Measurements from ENCODE around the gene KAZALD1. TPM values are rescaled to one million over a fixed set of nuclear protein-coding genes. Genes with fewer than 3 reads are reported as not detected.

KAZALD1 gene
- polyA plus RNA-seq, 6 donors from 2014 or later, result not detected

- peaks cover 0 to 8% (median 2%) of the 10 kb centered on the region in 3 donors for H3K4me1 Mint-ChIP-seq
- H3K27me3 Mint-ChIP-seq, result peaks cover 43 to 87% (median 87%) of the 10 kb centered on the region in 3 donors
- no peak overlapping the region for H3K27ac Mint-ChIP-seq
- DNase-seq (no peak), ATAC-seq (ENCODE audit: low read depth in 2 of 2) (no peak)
- no peaks in the 10 kb centered on the region for H3K36me3 Mint-ChIP-seq
- no peak overlapping the region for H3K4me3 Mint-ChIP-seq
- no peaks in the 10 kb centered on the region for H3K9me3 Mint-ChIP-seq
These were observed 49.2 kb downstream of the KAZALD1 start for GRCh38 chr10:101110856-101111523.

GRCh38 chr10:101111547-101111946 is 49.8 kb downstream of the KAZALD1 start:
- DNase-seq (no peak), ATAC-seq (ENCODE audit: low read depth in 2 of 2) (no peak)
- H3K4me1 Mint-ChIP-seq, result peaks cover 0 to 8% (median 2%) of the 10 kb centered on the region in 3 donors
- no peak overlapping the region for H3K4me3 Mint-ChIP-seq
- H3K27me3 Mint-ChIP-seq, result peaks cover 46 to 87% (median 87%) of the 10 kb centered on the region in 3 donors
- no peaks in the 10 kb centered on the region for H3K9me3 Mint-ChIP-seq
- peak overlapping the region in 1 of 6 donors; percentile 76 for H3K27ac Mint-ChIP-seq
- H3K36me3 Mint-ChIP-seq, result no peaks in the 10 kb centered on the region

DNA sequence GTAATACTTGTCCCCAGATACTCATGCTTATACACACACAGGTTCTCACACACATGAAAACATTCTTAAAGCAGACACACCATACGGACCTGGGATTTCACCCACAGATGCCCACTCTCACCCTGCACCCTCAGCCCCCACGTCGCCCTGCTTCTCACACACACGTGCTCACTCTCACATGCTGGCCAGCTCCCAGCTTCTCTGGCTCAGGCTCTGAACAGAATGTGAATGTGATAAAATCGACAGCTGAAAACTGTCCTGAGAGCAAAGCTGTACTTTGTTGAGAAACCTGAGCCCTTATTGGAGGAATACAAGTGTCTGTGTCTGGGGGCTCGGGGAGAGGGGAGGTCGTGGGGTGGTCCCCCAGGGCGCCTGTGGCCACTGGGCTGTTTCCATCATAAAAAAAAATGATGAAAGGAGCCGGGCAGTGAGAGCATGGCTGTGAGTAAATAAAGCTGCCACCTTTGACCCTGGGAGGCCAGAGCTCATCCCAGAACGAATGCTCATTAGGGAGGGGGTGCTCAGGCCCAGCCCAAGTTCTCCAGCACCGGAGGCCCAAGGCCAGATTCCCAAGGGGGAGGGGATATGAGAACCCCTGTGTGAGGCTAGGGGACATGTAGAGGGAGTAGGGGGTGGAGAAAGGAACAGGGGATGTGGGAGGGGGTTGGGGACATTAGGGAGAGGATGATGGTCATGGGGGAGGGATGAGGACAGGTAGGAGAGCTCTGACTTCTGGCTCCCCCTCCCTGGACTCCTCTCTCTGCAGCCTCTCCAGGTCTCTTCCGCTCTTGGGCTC is 51.2 kb downstream of the KAZALD1 start:
- Mint-ChIP-seq H3K36me3 (no peaks in the 10 kb centered on the region), H3K4me3 (no peak overlapping the region), H3K27me3 (peaks cover 46 to 80% (median 79%) of the 10 kb centered on the region in 3 donors), H3K9me3 (no peaks in the 10 kb centered on the region), H3K27ac (no peak overlapping the region), H3K4me1 (peaks cover 0 to 8% (median 2%) of the 10 kb centered on the region in 3 donors)
- ATAC-seq (ENCODE audit: low read depth in 2 of 2) (no peak), DNase-seq (no peak)

DNA sequence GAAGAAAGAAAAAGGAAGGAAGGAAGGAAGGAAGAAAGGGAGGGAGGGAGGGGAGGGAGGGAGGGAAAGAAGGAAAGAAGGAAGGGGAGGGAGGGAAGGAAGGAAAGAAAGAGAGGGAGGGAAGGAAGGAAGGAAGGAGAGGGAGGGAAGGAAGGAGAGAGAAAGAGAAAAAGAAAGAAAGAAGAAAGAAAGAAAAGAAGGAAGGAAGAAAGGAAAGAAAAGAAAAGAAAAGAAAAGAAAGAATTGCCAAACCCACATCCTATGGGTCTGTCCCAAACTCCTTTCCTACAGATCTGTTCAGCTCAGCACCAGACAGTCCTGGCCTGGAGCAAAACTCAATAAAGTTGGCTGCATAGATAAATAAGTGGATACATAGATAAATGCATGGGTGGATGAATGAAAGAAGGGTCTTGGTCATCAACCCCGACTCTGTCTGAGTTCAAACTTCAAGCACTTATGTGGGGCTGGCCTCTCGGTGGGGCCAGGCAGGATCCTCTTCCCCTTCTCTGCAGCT is 52.2 kb downstream of the KAZALD1 start:
- H3K9me3 Mint-ChIP-seq, result no peaks in the 10 kb centered on the region
- H3K27ac Mint-ChIP-seq, result peak overlapping the region in 1 of 6 donors; percentile 53
- peaks cover 0 to 8% (median 2%) of the 10 kb centered on the region in 3 donors for H3K4me1 Mint-ChIP-seq
- no peaks in the 10 kb centered on the region for H3K36me3 Mint-ChIP-seq
- ATAC-seq (ENCODE audit: low read depth in 2 of 2), result no peak
- DNase-seq, result no peak
- peaks cover 52 to 81% (median 77%) of the 10 kb centered on the region in 3 donors for H3K27me3 Mint-ChIP-seq
- H3K4me3 Mint-ChIP-seq, result no peak overlapping the region

DNA sequence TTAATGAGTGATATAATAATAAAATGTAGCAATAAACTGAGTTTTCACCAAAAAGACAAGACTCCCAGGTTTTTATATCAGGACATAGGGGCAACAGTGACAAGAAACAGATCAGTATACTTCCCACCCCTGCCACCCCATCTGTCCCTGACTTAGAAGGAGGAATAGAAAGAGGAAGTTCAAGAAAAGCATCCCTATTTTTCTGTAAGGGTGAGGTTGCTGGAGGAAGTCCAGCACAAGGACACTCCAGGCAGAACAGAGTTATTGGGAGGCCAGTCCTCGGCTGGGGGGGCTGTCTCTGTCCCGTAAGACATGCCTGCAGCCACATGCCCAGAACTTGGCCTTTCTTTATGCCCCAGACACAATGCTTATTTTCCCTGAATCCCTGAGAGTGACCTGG is 52.9 kb downstream of the KAZALD1 start:
- no peak overlapping the region for H3K27ac Mint-ChIP-seq
- H3K4me1 Mint-ChIP-seq, result peaks cover 0 to 8% (median 2%) of the 10 kb centered on the region in 3 donors
- no peak overlapping the region for H3K4me3 Mint-ChIP-seq
- peaks cover 57 to 83% (median 79%) of the 10 kb centered on the region in 3 donors for H3K27me3 Mint-ChIP-seq
- peak in 1 of 2 donors; percentile 27 for ATAC-seq (ENCODE audit: low read depth in 2 of 2)
- no peaks in the 10 kb centered on the region for H3K36me3 Mint-ChIP-seq
- no peak for DNase-seq
- H3K9me3 Mint-ChIP-seq, result no peaks in the 10 kb centered on the region

Other genes with a start within 250 kb of the KAZALD1 start
- 10 to 100 TPM in 3 of 6 donors, 1 to 10 TPM in 3; 5.8 to 17.0 (median 10.7) TPM for gene SLF2, start 149.0 kb upstream of the KAZALD1 start, polyA plus RNA-seq (ENCODE audit: low read depth in 6 of 6)
- not detected for gene SEMA4G, start 92.5 kb upstream of the KAZALD1 start, polyA plus RNA-seq (ENCODE audit: low read depth in 6 of 6)
- 100 to 1,000 TPM in 4 of 6 donors, 10 to 100 TPM in 2; 74.4 to 125 (median 113) TPM for gene MRPL43, start 74.5 kb upstream of the KAZALD1 start, polyA plus RNA-seq (ENCODE audit: low read depth in 6 of 6)
- gene TWNK, start 74.4 kb upstream of the KAZALD1 start, polyA plus RNA-seq (ENCODE audit: low read depth in 6 of 6), result 10 to 100 TPM in 2 of 6 donors, 1 to 10 TPM in 3, not detected in 1; 5.5 to 13.3 (median 8.1) TPM
- gene LZTS2, start 62.2 kb upstream of the KAZALD1 start, polyA plus RNA-seq (ENCODE audit: low read depth in 6 of 6), result 10 to 100 TPM in 5 of 6 donors, 1 to 10 TPM in 1; 2.2 to 21.5 (median 13.2) TPM
- under 1 TPM in 2 of 6 donors, not detected in 4; 0.23 to 0.87 TPM for gene PDZD7, start 30.9 kb upstream of the KAZALD1 start, polyA plus RNA-seq (ENCODE audit: low read depth in 6 of 6)
- gene SFXN3, start 30.8 kb upstream of the KAZALD1 start, polyA plus RNA-seq (ENCODE audit: low read depth in 6 of 6), result 1 to 10 TPM; 3.5 to 6.4 (median 4.8) TPM
- not detected for gene TLX1, start 69.3 kb downstream of the KAZALD1 start, polyA plus RNA-seq (ENCODE audit: low read depth in 6 of 6)
- not detected for gene LBX1, start 167.5 kb downstream of the KAZALD1 start, polyA plus RNA-seq (ENCODE audit: low read depth in 6 of 6)

Data from naive B cell (primary cell).